Measurements from ENCODE around the gene APOB. TPM values are rescaled to one million over a fixed set of nuclear protein-coding genes. Genes with fewer than 3 reads are reported as not detected.

The APOB gene
- polyA plus RNA-seq, 1 experiment = under 0.01 TPM

- Histone ChIP-seq H3K4me3 (ENCODE audit: low read depth, low read length) (no peak overlapping the region), H3K9me3 (ENCODE audit: control insufficient read depth, insufficient read depth, low read length) (no peaks in the 10 kb centered on the region), H3K27me3 (ENCODE audit: control insufficient read depth, insufficient read depth, low read length) (peaks cover 2% of the 10 kb centered on the region), H3K27ac (ENCODE audit: low read depth, low read length) (no peak overlapping the region)
- ChIA-PET CTCF (interaction anchor here (2.9 kb wide), 1 partner anchor 8 kb away, joined by 9 read pairs; the partner anchor contains the start of gene APOB), POLR2A (no interaction called here)
- no peak for DNase-seq (ENCODE audit: low read depth, low spot score)
- TF ChIP-seq CTCF (IDR thresholded peaks at IDR 0.05; ENCODE audit: low read depth, low read length) = no peak
Observed at GRCh38 chr2:21034156-21034971, 9.5 kb downstream of the APOB start.

- Histone ChIP-seq H3K9me3 (ENCODE audit: control insufficient read depth, insufficient read depth, low read length) (no peaks in the 10 kb centered on the region), H3K27ac (ENCODE audit: low read depth, low read length) (no peak overlapping the region), H3K27me3 (ENCODE audit: control insufficient read depth, insufficient read depth, low read length) (peaks cover 2% of the 10 kb centered on the region), H3K4me3 (ENCODE audit: low read depth, low read length) (no peak overlapping the region)
- POLR2A ChIA-PET = no interaction called here
- no peak for TF ChIP-seq CTCF (IDR thresholded peaks at IDR 0.05; ENCODE audit: low read depth, low read length)
- no peak for DNase-seq (ENCODE audit: low read depth, low spot score)
- CTCF ChIA-PET = interaction anchor here (1.1 to 2.9 kb wide), 2 partner anchors 9 to 71 kb away, joined by 4 to 9 read pairs; partner anchors contain the start of gene APOB
Observed at GRCh38 chr2:21033237-21034155, 10.4 kb downstream of the APOB start.

GRCh38 chr2:21032338-21033236 is 11.3 kb downstream of the APOB start:
- no peak for TF ChIP-seq CTCF (IDR thresholded peaks at IDR 0.05; ENCODE audit: low read depth, low read length)
- no peak for DNase-seq (ENCODE audit: low read depth, low spot score)
- Histone ChIP-seq H3K4me3 (ENCODE audit: low read depth, low read length) (no peak overlapping the region), H3K27ac (ENCODE audit: low read depth, low read length) (no peak overlapping the region), H3K27me3 (ENCODE audit: control insufficient read depth, insufficient read depth, low read length) (peaks cover 2% of the 10 kb centered on the region), H3K9me3 (ENCODE audit: control insufficient read depth, insufficient read depth, low read length) (no peaks in the 10 kb centered on the region)
- POLR2A ChIA-PET = no interaction called here
- CTCF ChIA-PET = interaction anchor here (1.1 to 2.9 kb wide), 2 partner anchors 10 to 70 kb away, joined by 4 to 9 read pairs; partner anchors contain the start of gene APOB

GRCh38 chr2:21030983-21031968 is 12.6 kb downstream of the APOB start:
- no peak for DNase-seq (ENCODE audit: low read depth, low spot score)
- TF ChIP-seq CTCF (IDR thresholded peaks at IDR 0.05; ENCODE audit: low read depth, low read length) = no peak
- ChIA-PET CTCF (interaction anchor here (2.9 kb wide), 1 partner anchor 11 kb away, joined by 9 read pairs; the partner anchor contains the start of gene APOB), POLR2A (no interaction called here)
- H3K9me3 ChIP-seq (ENCODE audit: control insufficient read depth, insufficient read depth, low read length) = no peaks in the 10 kb centered on the region
- H3K4me3 ChIP-seq (ENCODE audit: low read depth, low read length) = no peak overlapping the region
- no peaks in the 10 kb centered on the region for H3K27me3 ChIP-seq (ENCODE audit: control insufficient read depth, insufficient read depth, low read length)
- H3K27ac ChIP-seq (ENCODE audit: low read depth, low read length) = no peak overlapping the region

All from AG04450 (cell line).